GM19023 (cell line): ENCODE measurements around the gene PROP1.
"Not testable (repeated sequence)": the region's sequence is repeated elsewhere in the genome, so short reads cannot be mapped to it uniquely, and the experiment has no call there.

Experiments
- ATAC-seq: cut with Tn5 transposase; IDR thresholded peaks from one replicate; pipeline ENCODE4 v1.9.1; 2021; ENCODE audit warnings: mild to moderate bottlenecking, moderate library complexity; ENCODE audit not compliant: unreplicated experiment

PROP1 gene

DNA sequence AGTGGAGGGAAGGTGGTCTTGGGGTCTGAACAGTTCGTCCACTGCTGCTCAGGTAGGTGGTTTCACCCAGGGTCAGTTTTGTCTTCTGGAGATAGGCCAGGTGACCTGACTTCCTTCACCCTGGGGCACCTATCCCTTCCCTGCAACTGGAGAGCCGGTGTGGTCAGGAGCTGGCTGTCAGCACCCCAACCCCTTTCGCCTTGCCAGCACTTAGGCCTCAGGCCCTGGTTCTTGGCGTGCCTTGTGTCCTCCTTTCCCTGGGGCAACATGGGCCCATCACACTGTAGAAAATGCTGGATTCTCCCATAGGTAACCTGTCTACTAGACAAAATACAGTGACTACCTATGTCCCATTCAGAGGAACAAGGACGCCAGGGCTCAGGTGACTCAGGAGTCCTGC lies 13.1 kb downstream of the PROP1 start:
- ATAC-seq = no peak

DNA sequence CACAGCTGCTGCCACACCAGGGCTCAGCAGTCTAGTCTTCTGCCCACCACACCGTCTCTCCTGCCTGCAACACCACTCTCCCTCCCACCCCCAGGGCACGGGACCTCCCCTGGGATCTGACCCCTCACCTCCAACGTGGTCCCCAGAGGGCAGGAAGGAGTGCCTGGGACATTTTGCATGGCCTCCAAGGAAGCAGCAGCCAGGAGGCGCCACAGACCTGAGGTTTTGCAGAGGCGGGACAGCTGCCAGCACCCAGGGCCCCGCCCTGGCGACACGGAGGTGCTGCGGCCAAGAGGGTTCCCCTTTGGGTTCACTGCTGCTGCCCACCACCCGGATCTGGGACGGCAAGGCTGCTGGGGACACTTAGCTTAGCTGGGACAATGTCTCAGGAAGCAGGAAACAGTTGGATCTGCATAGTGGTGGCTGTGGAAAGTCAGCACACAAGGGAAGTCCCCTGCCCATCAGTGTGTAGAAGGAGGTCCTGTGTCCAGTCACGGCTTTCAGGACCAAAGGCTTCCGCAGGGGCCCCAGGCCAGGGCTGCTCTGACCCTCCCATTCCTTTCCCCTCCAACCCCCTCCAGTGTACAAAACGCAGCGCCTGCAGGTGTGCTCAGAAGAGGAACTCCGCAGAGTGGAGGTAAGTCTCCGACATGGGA lies 13.8 kb downstream of the PROP1 start:
- no peak for ATAC-seq

DNA sequence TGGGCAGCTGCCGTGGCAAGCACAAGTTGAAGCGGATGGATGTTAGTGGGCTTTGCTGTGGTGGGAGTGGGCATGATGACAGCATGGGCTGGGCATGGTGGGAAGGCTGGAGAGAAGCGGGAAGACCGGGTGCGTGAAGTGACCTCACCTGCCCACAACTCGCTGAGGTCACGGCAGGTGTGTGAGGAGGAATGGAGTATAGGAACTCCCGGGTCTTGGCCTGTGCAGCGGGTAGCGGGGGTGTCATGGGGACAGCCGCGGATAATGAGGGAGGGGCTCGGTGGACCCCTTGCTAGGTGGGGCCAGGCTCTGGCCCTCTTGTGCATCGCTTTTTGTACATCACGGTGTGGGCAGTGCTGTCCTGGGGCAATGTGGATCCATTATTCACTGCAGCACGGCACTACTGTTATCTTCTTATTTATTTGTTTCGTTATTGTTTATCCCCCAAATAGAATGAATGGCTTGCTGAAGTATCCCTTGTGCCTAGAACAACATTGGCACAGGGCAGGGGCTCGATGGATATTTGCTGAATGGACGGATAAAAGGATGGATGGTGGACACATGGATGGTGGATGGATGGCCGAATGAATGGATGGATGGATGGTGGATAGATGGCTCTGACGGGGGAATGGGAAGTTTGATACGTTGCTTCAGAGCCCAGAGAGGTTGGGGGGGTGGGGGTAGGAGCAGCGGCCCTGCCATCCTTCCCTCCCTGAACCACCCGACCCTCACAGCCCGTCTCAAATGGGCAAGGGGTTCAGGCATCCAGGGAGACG lies 14.6 kb downstream of the PROP1 start:
- no peak for ATAC-seq

DNA sequence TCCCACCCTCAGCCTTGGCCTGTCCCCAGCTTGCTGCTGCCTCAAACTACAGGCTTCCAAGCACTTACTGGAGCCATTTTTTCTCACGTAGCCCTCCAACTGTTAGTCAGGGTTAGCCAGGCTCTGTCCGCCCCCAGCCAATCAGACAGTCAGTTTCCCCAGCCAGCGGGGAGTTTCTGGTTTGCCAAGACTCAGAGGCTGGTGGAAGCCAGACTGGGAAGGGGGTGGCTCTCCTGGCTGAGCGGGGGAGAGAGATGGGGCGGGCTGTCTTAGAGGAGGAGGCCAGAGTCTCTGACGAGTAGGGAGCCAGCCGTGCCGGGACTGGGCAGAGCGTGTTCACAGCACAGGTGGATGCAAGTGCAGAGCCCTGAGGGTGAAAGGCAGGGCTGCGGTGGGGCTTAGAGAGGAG lies 15.3 kb downstream of the PROP1 start:
- no peak for ATAC-seq

DNA sequence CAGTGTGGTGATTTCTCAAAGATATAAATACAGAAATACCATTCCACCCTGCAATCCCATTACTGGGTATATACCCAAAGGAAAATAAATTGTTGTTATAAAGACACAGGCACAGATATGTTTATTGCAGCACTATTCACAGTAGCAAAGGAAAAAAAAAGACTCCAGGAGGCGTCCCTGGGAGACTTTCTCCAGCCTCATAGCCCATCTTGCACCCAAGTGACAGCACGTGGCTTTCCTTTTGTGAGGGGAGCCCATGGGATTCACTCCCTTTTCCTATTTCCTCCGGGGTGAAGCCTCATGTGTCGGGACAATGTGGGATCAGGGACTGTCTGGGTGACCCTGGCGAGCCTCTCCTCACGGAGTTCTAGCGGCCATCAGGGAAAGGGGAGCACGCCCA lies 18.4 kb downstream of the PROP1 start:
- ATAC-seq = not testable (repeated sequence)

DNA sequence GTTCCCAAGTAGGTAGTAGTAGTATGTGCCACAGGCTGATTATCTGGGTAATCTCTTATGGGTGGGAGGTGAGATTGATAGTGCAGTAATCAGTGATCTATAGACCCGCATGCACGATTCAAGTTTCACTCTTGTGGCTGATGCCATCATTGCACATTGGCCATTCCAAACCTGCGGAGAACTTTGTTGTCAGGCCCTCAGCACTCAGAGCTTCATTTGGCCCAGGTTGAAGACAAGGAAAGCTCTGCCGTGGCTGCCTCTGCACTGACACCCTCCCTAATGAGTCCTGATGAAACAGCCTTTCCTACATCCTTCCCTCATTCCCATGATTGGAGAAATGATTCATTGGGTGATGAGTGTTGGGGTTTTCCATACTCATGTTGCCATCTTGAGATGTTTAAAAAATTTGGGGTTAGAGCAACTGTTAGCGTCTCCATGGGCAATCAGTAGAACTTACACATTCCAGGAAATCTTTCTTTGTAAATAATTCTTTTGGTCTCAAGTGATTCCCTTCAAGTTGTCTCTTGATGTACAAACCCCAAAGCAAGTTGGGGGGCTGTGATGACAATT lies 22.9 kb downstream of the PROP1 start:
- ATAC-seq = no peak

DNA sequence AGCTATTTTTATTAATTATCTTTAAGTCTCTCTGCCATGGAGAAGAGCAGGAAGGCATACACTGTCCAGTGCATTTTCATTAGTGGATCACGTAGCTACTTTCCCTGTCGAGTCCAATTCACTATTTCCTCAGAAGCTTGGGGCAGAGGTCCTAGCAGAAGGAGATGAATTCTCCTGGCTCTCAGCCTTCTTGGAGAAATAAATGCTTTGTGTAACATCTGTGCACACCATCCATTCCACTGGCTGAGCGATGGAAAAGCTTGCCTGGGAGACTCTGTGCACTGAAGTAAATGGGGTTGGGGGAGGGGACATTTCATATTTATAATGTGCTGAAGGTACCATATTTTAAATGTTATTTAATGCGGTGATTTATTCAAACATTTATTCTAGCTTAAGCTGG lies 23.4 kb downstream of the PROP1 start:
- no peak for ATAC-seq

DNA sequence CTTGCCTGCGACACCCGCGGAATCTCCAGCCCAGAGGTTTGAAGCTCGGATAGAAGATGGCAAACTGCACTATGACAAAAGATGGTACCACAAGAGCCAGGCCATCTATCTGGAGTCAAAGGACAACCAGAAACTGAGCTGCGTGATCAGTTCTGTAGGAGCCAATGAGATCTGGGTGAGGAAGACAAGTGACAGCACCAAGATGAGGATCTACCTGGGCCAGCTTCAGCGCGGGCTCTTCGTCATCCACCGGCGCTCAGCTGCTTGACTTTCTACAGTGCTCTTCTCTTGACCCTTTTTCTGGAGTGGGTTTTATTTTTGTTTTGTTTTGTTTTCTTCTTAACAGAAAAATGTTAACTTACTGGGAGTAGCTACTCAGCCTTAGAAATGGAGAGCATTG lies 24.0 kb downstream of the PROP1 start:
- ATAC-seq = not testable (repeated sequence)

DNA sequence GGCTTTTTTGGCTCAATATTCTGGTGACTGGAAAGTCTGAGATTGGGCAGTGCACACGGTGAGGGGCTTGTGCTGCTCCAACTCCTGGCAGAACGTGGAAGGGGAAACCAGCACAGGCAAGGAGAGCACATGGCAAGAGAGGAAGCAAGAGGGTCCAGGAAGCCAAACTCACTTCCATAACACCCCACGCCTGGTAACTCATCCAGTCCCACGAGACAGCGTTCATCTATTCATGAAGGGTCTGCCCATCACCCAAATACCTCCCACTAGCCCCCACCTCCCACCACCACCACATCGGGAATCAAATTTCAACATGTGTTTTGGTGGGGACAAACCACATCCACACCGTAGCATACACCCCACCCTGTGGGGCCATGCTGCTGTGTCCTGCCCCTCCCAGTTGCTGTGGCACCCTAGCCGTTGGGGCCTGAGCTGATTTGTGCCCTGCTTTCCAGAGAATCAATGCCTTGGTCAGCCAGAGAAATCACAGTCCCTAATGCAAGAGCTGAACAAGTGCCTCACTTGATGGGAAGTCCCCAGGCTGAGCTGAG lies 27.3 kb downstream of the PROP1 start:
- no peak for ATAC-seq

DNA sequence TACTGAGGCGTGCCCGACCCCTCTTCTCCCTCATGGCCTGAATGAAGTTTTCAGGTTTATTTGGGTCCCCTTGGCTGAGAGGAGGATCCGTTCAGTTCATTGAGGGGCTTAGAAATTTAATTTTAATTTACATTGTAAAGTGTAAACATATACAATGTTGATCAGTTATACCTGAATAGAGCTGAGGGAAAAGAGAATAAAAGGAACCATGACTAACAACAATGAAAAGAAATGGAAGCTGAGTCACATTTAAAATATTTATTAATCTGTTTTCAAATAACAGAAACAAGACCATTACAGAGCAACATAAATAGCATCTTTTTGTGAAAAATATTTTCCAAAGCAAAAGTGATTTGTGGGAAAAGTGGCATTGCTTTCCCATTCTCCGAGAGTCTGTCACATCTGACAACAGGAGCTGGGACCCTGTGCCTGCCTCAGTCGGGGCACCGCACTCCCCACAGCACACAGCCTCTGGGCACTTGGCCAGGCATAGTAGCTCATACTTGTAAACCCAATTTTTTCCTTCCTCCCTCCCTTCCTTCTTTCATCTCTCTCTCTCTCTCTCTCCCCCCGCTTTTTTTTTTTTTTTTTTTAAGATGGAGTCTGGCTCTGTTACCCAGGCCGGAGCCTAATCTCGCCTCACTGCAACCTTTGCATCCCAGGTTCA lies 28.7 kb downstream of the PROP1 start:
- ATAC-seq = no peak

DNA sequence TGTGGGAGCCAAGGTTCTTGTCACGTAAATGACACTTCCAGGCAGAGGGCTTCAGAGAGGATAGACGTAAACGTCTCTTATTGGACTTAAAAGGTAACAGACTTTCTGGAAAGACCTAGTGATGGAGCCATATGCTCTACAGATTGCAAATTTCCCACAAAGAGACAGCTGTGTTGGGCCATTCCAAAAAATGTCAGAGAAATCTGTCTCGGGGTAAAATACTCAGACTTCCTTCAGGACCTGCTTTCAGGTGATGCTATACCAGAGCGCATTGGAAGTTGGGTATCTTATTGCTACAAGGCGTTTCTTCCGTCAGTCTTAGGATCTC lies 29.2 kb downstream of the PROP1 start:
- no peak for ATAC-seq

DNA sequence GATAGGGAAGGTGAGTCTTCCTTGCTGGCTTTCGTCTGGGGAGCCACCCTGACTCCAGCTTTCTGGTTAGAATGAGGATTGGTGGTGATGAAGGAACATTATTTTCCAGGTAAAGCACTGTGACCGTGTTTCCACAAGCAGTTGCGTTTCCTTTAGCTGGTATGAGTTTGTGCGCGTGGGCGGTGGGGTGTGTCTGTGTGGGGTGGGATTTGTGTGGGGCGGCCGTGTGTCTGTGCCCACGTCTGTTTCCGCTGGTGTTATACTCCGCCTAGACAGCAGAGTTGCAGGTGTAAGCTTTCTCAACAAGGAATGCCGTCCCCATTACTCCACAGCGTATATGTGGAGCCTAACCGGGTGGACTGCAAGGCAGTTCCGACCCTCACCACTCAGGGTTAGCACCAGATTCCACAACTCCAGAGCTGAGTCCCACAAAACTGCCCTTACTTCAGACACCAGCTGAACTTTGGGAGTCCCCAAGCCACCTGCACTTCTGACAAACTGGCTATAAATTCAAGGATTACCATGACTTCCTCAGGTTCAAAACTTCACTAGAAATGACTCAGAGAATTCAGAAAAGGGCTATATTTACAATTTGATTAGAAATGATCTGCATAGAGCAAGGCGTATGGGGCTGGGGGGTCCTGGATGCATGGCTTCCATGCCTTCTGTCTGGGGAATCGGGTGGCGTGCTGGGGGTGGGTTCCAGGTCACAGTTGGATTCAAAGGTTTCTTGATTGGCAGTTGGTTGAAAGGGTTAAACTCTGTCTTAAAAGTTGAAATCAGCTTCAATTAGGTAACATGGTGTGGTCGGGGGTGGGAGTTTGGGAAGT lies 29.8 kb downstream of the PROP1 start:
- no peak for ATAC-seq

DNA sequence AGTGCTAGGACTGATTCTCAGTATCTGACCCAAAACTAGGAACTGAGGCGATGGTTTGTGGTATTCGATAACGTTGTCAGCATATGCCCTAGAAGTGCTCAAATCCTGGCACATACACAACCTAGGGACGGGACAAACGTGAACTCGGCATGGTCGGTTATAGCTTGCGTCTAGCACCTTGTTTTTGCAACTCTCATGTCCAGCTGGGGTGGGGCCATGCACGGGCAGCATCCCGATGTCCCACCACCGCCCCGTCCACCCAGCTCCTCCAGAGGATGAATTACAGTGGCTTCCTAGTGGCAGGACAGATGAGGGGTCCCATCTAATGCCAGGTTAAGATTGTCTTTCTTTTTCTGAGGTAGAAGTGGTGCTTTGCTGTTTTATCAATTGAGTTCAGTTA lies 31.6 kb downstream of the PROP1 start:
- ATAC-seq = no peak

DNA sequence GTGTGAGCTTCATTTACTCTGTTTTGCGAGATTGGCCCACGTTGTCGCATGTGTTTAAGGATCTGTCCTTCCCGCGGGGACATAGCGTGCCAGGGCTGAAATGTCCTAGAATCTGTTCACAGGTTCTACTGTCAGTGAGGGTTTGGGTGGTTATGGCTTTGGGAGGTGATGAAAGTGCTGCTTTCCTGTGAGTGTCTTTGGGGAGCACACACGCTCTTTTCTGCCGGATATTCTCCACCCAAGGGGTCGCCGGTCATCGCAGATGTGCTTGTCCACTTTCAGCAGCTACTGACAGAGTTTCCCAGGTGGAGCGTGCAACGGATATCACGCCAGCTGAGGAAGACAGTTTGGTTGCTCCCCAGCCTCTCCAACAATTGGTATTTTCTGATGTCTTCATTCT lies 32.1 kb downstream of the PROP1 start:
- ATAC-seq = no peak

DNA sequence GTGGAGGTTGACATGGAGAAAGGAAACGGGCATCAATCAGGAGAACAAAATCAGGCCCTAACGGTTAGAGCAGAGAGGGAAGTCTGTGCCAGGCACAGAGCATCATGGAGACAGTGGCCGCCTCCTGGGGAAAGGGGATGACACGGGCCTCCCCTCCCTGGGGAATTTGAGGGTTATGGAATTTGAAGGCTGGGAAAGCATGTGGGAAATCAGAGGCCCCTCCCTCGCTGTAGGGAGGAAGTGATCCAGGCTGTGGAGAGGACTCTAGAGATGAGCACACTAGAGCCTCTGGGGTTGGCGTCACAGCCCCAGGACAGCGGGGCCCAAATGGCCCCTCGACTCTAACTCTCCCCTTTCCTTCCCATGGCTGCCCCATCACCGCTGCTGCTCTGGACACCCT lies 36.7 kb downstream of the PROP1 start:
- no peak for ATAC-seq

DNA sequence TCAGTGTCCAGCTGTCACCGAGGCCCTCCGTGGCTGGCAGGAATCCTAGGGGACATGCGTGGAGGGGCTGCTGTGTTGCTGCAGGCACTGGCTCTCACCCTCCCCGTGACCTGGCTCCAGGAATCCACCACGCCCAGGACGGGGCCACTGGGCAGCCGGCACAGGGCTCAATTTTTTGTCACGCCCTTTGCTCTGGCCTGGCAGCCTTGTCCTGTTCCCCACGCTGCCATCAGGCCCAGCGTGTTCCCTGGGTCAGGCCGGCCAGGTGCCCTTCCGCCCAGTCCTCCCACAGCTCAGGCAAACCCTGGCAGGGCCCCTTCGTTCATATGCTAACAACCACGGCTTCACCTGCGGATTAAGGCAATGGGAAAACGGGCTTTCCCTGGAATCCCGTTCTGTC lies 37.3 kb downstream of the PROP1 start:
- ATAC-seq = no peak

DNA sequence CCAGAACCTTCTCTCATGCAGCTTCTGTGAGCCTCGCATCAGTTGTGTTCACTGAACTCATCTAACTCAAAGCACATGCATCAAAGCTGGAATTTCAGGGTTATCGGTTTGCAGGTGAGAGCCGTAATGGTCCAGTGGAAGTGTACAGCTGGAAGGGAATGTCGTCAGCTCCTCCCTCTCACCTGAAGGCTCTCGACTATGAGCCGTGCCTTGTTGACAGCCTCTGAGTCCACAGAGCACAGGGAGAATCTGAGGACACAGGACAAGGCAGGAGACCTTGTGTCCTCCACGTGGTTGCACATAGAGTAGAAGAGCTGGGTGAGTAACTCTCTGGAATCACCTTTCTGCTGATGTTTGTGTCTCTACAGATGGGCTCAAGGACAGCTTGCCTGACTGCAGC lies 38.8 kb downstream of the PROP1 start:
- no peak for ATAC-seq

DNA sequence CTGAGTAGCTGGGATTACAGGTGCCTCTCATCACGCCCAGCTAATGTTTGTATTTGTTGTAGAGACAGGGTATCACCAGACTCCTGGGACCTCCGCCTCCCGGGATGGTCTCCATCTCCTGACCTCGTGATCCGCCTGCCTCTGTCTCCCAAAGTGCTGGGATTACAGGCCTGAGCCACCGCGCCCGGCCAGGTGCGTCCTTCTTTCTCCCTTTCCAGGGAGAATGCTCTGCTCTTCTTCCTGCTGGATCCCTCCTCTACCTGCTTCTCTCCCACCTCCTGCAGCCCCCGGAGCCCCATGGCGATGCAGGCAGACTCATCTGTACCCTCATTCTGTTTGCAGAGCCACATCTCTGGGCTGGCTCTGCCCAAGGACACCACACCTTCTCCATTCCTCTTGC lies 42.9 kb downstream of the PROP1 start:
- ATAC-seq = not testable (repeated sequence)

DNA sequence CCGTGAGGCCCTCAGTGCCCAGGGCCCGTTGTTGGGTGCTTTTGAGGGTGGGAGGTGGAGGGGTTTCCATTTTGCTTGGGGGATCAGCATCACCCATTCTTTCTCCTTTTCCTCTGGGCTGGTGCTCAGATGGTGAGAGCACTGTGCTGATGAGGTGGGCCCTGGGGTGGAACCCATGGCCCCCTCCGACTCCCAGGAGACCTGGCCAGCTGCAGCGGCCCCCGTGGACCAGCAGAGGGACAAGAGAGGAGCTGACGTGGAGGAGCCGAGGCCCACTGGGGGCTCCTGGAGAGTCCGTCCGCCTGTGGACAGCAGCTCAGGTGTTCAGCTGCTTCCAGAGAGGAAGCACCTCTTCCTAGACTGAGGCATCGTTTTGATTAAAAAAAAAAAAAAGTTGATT lies 46.4 kb downstream of the PROP1 start:
- ATAC-seq = not testable (repeated sequence)

DNA sequence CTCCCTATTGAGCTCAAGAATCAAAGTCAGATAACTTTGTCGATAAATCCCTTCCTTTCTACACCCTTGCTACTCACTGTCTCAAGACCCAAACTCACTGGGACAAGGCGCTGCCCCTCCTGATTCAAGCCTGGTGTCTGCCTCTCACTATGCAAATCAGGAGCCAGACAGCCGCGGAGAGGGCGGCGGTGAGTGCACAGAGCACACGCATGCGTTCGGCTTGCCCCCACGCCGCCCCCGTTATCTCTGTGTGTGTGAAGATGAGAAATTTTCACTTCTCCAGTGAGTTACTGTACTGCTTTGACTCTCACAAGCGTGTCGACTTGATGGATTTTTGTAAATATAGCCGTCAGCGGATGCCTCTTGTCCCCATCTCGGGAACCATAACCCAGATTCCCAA lies 47.0 kb downstream of the PROP1 start:
- ATAC-seq = not testable (repeated sequence)

DNA sequence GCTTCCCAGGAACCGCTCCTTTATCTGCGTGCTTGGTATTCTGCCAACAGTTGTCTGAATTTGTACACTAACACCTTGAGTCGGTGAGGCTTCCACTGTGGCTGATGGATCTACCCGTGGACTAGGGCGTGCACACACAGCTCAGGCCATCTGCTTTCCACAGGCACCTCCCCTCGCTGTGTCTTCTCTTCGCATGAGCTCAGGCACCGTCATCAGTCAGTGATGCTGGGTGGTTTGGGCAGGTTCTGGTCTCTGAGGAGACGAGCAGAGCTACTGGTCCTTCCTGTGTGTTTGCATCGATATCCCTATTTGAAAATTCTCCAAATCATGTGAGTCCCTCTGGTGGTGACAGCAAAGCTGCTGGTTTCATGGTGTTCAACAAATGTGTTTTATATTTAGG lies 48.1 kb downstream of the PROP1 start:
- ATAC-seq = not testable (repeated sequence)
